ENCODE measurements around the gene EFNA2.

DNA sequence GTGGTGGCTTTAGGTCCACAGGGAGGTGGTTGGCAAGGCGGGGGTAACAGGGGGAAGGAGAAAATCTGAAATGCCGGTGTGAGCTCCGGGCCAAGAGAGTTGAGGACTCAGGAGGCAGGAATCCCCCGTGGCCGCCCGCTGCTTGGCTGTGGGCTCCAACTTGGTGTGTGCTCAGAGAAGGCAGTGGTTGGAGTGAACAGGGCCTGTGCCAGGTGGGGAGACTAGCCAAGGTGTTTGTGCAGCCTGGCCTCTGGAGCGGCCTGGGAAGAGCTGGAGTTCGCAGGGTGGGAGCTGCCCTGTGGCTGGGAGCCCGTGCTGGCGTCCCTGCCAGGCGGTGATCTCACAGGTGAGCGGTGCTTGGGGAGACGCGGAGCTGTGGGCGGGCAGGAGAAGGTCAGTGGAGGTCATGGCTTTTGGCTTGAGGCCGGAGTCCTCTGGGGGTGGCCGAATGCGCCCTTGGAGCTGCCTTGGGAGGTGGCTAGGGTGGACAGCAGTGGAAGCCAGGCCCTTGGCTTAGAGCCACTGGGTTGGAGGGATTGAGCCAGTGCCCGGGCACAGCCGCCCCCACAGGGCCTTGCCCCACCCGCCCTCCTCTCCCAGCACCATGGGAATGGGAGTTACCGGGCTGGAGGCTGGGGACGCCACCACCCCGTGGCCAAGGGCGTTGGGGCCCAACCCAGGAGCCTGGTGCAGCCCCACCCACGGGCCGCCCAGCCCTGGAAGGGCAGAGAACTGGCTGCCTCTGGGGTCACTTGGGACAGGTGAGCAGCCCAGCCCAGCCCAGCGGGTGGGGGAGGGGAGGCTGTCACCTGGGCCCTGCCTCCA, 23.7 kb upstream of the EFNA2 start:
- TF ChIP-seq, protein P1, sequence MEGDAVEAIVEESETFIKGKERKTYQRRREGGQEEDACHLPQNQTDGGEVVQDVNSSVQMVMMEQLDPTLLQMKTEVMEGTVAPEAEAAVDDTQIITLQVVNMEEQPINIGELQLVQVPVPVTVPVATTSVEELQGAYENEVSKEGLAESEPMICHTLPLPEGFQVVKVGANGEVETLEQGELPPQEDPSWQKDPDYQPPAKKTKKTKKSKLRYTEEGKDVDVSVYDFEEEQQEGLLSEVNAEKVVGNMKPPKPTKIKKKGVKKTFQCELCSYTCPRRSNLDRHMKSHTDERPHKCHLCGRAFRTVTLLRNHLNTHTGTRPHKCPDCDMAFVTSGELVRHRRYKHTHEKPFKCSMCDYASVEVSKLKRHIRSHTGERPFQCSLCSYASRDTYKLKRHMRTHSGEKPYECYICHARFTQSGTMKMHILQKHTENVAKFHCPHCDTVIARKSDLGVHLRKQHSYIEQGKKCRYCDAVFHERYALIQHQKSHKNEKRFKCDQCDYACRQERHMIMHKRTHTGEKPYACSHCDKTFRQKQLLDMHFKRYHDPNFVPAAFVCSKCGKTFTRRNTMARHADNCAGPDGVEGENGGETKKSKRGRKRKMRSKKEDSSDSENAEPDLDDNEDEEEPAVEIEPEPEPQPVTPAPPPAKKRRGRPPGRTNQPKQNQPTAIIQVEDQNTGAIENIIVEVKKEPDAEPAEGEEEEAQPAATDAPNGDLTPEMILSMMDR (IDR thresholded peaks at IDR 0.05) = no peak
- no peak for TF ChIP-seq POLR2A (IDR thresholded peaks at IDR 0.05)
- no peak for TF ChIP-seq POLR2AphosphoS5 (IDR thresholded peaks at IDR 0.05; ENCODE audit: insufficient read depth in 1 of 2, low read depth in 1 of 2)

All from vagina (tissue), 2 donors.